HepG2 (cell line): ENCODE data around the gene CASTOR1. TPM values are rescaled to one million over a fixed set of nuclear protein-coding genes. Genes with fewer than 3 reads are reported as not detected.

Experiments used
- GATA4 ChIP-seq: sonication (generic); IDR thresholded peaks from 2 replicates; pipeline ENCODE4 v1.6.1; 2016; ENCODE audit warnings: antibody characterized with exemption, low read depth, borderline replicate concordance
- HES4 ChIP-seq: sonication (generic); formaldehyde crosslinking; IDR thresholded peaks from 2 replicates; pipeline ENCODE4 v1.9.0; 2021; ENCODE audit warnings: mild to moderate bottlenecking, missing genetic modification reagents, borderline replicate concordance
- MZF1 ChIP-seq: sonication (generic); formaldehyde crosslinking; IDR thresholded peaks from 2 replicates; pipeline ENCODE4 v1.8.1; 2023; ENCODE audit warnings: mild to moderate bottlenecking, missing genetic modification reagents, borderline replicate concordance
- NFYB ChIP-seq: sonication (generic); formaldehyde crosslinking; IDR thresholded peaks from 2 replicates; pipeline ENCODE4 v1.4.0; 2020; ENCODE audit warnings: missing genetic modification reagents
- NFYC ChIP-seq: IDR thresholded peaks from 2 replicates; pipeline ENCODE4 v1.6.1; 2016; ENCODE audit warnings: missing genetic modification reagents, missing compliant biosample characterization
- NR1H2 ChIP-seq: sonication (generic); formaldehyde crosslinking; IDR thresholded peaks from 2 replicates; pipeline ENCODE4 v1.8.1; 2022; ENCODE audit warnings: low read depth, missing genetic modification reagents, borderline replicate concordance
- PATZ1 ChIP-seq: sonication (generic); formaldehyde crosslinking; IDR thresholded peaks from 2 replicates; pipeline ENCODE4 v1.4.0; 2020; ENCODE audit warnings: missing genetic modification reagents
- RNF2 ChIP-seq: fragments of 450-650 bp; conservative IDR thresholded peaks from 2 replicates; pipeline ENCODE4 v1.6.1; 2016; ENCODE audit warnings: low read depth
- SNRNP70 ChIP-seq: fragments of 200-400 bp; formaldehyde crosslinking; IDR thresholded peaks from 2 replicates; pipeline ENCODE4 v1.6.1; 2017; ENCODE audit warnings: mild to moderate bottlenecking, low read depth, low read length, moderate library complexity
- SP1 ChIP-seq, 2 experiments: fragments of 450-650 bp in 1 of 2; sonication (generic) in 1 of 2; formaldehyde crosslinking in 1 of 2; IDR thresholded peaks; 2 replicates each; pipeline versions ENCODE4 v1.4.0 to v1.6.1; 2016 to 2020; ENCODE audit warnings: missing genetic modification reagents in 1 of 2
- TFDP1 ChIP-seq: IDR thresholded peaks from 2 replicates; pipeline ENCODE4 v1.6.1; 2016; ENCODE audit warnings: missing compliant biosample characterization, missing genetic modification reagents, borderline replicate concordance
- THAP11 ChIP-seq: IDR thresholded peaks from 2 replicates; pipeline ENCODE4 v1.6.1; 2016; ENCODE audit warnings: missing biosample characterization, missing genetic modification reagents
- ZBED4 ChIP-seq: sonication (generic); formaldehyde crosslinking; IDR thresholded peaks from 2 replicates; pipeline ENCODE4 v1.4.0; 2020; ENCODE audit warnings: missing genetic modification reagents, borderline replicate concordance
- ZMAT5 ChIP-seq: sonication (generic); formaldehyde crosslinking; IDR thresholded peaks from 2 replicates; pipeline ENCODE4 v1.5.0; 2020; ENCODE audit warnings: mild to moderate bottlenecking, low read depth, missing genetic modification reagents, borderline replicate concordance
- ZNF121 ChIP-seq: sonication (generic); formaldehyde crosslinking; IDR thresholded peaks from 2 replicates; pipeline ENCODE4 v1.5.0; 2020; ENCODE audit warnings: mild to moderate bottlenecking, missing genetic modification reagents
- ZNF501 ChIP-seq: sonication (generic); formaldehyde crosslinking; IDR thresholded peaks from 2 replicates; pipeline ENCODE4 v1.5.1; 2020; ENCODE audit warnings: mild to moderate bottlenecking, moderate library complexity, missing genetic modification reagents
- ZNF589 ChIP-seq: sonication (generic); formaldehyde crosslinking; conservative IDR thresholded peaks from 2 replicates; pipeline ENCODE4 v1.8.0; 2022; ENCODE audit warnings: mild to moderate bottlenecking, moderate library complexity, missing genetic modification reagents
- ZNF800 ChIP-seq: sonication (generic); formaldehyde crosslinking; IDR thresholded peaks from 2 replicates; pipeline ENCODE4 v1.4.0; 2020; ENCODE audit warnings: missing genetic modification reagents
- ZSCAN29 ChIP-seq: sonication (generic); formaldehyde crosslinking; conservative IDR thresholded peaks from 2 replicates; pipeline ENCODE4 v1.4.0; 2020; ENCODE audit warnings: mild to moderate bottlenecking, missing genetic modification reagents
- polyA plus RNA-seq, 8 experiments: library from polyadenylated mRNA; depleted of rRNA in 3 of 8; stranded (reverse) in 7 of 8; unstranded in 1 of 8; fragments of >200 nt; fragmentation: Illumina TruSeq in 4 of 8; extraction: Trizol in 4 of 8; gene quantifications; 2 replicates each; pipeline versions ENCODE4 v1.2.1 to v1.2.3, GENCODE V29; 2011 to 2016; ENCODE audit warnings: low read depth in 4 of 8, missing spikeins in 1 of 8, mixed read lengths in 1 of 8; ENCODE audit not compliant: insufficient read depth in 1 of 8
- total RNA-seq, 5 experiments: library from RNA; depleted of rRNA; stranded (reverse); fragments of >200 nt; fragmentation: Illumina TruSeq; extraction: Trizol; gene quantifications; 2 replicates each; pipeline ENCODE4 v1.2.3, GENCODE V29; 2016; ENCODE audit warnings: low read depth in 1 of 5

Gene CASTOR1
- total and polyA plus RNA-seq, 2 of the 13 experiments (the other 11 are each of a cell fraction or from before 2014, with no cell fraction given) = 2.6 to 4.4 TPM

GRCh38 chr22:30289141-30289979 lies at the start of gene CASTOR1 (continued):
- TF ChIP-seq PATZ1 = peak; percentile 43
- TF ChIP-seq ZMAT5 = no peak
- TF ChIP-seq NFYC (CRISPR knock-in tag) = peak; percentile 62
- no peak for TF ChIP-seq ZNF121 (CRISPR knock-in tag)
- no peak for TF ChIP-seq SP1 (IDR thresholded peaks at IDR 0.05)
- peak; percentile 82 for TF ChIP-seq SP1 (CRISPR knock-in tag; IDR thresholded peaks at IDR 0.05)
- 0 out of 2 replicates have a peak, but pooled peaks have one; percentile 34 for TF ChIP-seq ZBED4 (CRISPR knock-in tag)
- no peak for TF ChIP-seq NR1H2 (CRISPR knock-in tag)
- TF ChIP-seq ZNF589 (CRISPR knock-in tag) = no peak
- TF ChIP-seq ZSCAN29 (CRISPR knock-in tag) = peak; percentile 9; the same call in 1 of the 2 replicates
- no peak for TF ChIP-seq THAP11
- no peak for TF ChIP-seq ZNF800 (CRISPR knock-in tag)
- TF ChIP-seq HES4 = no peak
- no peak for TF ChIP-seq SNRNP70
- no peak for TF ChIP-seq ZNF501 (CRISPR knock-in tag)
- no peak for TF ChIP-seq MZF1
- TF ChIP-seq RNF2 = 0 out of 2 replicates have a peak, but pooled peaks have one; percentile 21
- TF ChIP-seq GATA4 = no peak
- peak; percentile 41; the same call in 1 of the 2 replicates for TF ChIP-seq TFDP1 (CRISPR knock-in tag)
- TF ChIP-seq NFYB (CRISPR knock-in tag) = peak; percentile 72
